HepG2 (cell line): ENCODE measurements around the gene FAM53B. TPM values are rescaled to one million over a fixed set of nuclear protein-coding genes. Genes with fewer than 3 reads are reported as not detected.
A peak's percentile ranks its signal among the peaks of the same experiment; 100 is the strongest.

Experiments
- ARID2 ChIP-seq: sonication (generic); formaldehyde crosslinking; IDR thresholded peaks from 2 replicates; pipeline ENCODE4 v1.8.1; 2022; ENCODE audit warnings: mild to moderate bottlenecking, missing genetic modification reagents, borderline replicate concordance
- BHLHE40 ChIP-seq: IDR thresholded peaks from 2 replicates; pipeline ENCODE4 v1.6.1; 2011; ENCODE audit warnings: low read length, improper control_type of control experiment
- CCDC6 ChIP-seq: sonication (generic); formaldehyde crosslinking; IDR thresholded peaks from 2 replicates; pipeline ENCODE4 v1.8.1; 2022; ENCODE audit warnings: mild to moderate bottlenecking, missing genetic modification reagents, moderate library complexity
- CREM ChIP-seq, 2 experiments: sonication (generic) in 1 of 2; formaldehyde crosslinking in 1 of 2; IDR thresholded peaks; 2 replicates each; pipeline versions ENCODE4 v1.4.0 to v1.6.1; 2016 to 2020; ENCODE audit warnings: antibody characterized with exemption in 1 of 2, mild to moderate bottlenecking in 1 of 2, missing genetic modification reagents in 1 of 2
- PAX8 ChIP-seq: sonication (generic); formaldehyde crosslinking; IDR thresholded peaks from 2 replicates; pipeline ENCODE4 v1.8.0; 2022; ENCODE audit warnings: mild to moderate bottlenecking, missing genetic modification reagents, borderline replicate concordance
- PBX3 ChIP-seq: sonication (generic); formaldehyde crosslinking; IDR thresholded peaks from 2 replicates; pipeline ENCODE4 v1.8.1; 2023; ENCODE audit warnings: missing genetic modification reagents, inconsistent platforms, borderline replicate concordance
- POLR2AphosphoS5 ChIP-seq: IDR thresholded peaks from 2 replicates; pipeline ENCODE4 v1.6.1; 2012; ENCODE audit warnings: low read depth, low read length
- ZBTB10 ChIP-seq: sonication (generic); formaldehyde crosslinking; IDR thresholded peaks from 2 replicates; pipeline ENCODE4 v1.4.0; 2020; ENCODE audit warnings: missing genetic modification reagents, borderline replicate concordance
- ZFP90 ChIP-seq: sonication (generic); formaldehyde crosslinking; IDR thresholded peaks from 2 replicates; pipeline ENCODE4 v1.8.0; 2022; ENCODE audit warnings: missing genetic modification reagents, mild to moderate bottlenecking, inconsistent platforms, borderline replicate concordance
- ZMYM4 ChIP-seq: sonication (generic); formaldehyde crosslinking; IDR thresholded peaks from 2 replicates; pipeline ENCODE4 v1.8.1; 2023; ENCODE audit warnings: mild to moderate bottlenecking, missing genetic modification reagents
- ZNF30 ChIP-seq: sonication (generic); formaldehyde crosslinking; IDR thresholded peaks from 2 replicates; pipeline ENCODE4 v1.5.0; 2020; ENCODE audit warnings: mild to moderate bottlenecking, missing genetic modification reagents
- ZNF629 ChIP-seq: sonication (generic); formaldehyde crosslinking; conservative IDR thresholded peaks from 2 replicates; pipeline ENCODE4 v1.5.0; 2020; ENCODE audit warnings: missing genetic modification reagents
- ZNF746 ChIP-seq: sonication (generic); formaldehyde crosslinking; IDR thresholded peaks from 2 replicates; pipeline ENCODE4 v1.8.0; 2022; ENCODE audit warnings: mild to moderate bottlenecking, missing genetic modification reagents
- ZZZ3 ChIP-seq: sonication (generic); formaldehyde crosslinking; IDR thresholded peaks from 2 replicates; pipeline ENCODE4 v1.4.0; 2020; ENCODE audit warnings: missing genetic modification reagents, mild to moderate bottlenecking, borderline replicate concordance
- polyA plus RNA-seq, 8 experiments: library from polyadenylated mRNA; depleted of rRNA in 3 of 8; stranded (reverse) in 7 of 8; unstranded in 1 of 8; fragments of >200 nt; fragmentation: Illumina TruSeq in 4 of 8; extraction: Trizol in 4 of 8; gene quantifications; 2 replicates each; pipeline versions ENCODE4 v1.2.1 to v1.2.3, GENCODE V29; 2011 to 2016; ENCODE audit warnings: low read depth in 4 of 8, missing spikeins in 1 of 8, mixed read lengths in 1 of 8; ENCODE audit not compliant: insufficient read depth in 1 of 8
- total RNA-seq, 5 experiments: library from RNA; depleted of rRNA; stranded (reverse); fragments of >200 nt; fragmentation: Illumina TruSeq; extraction: Trizol; gene quantifications; 2 replicates each; pipeline ENCODE4 v1.2.3, GENCODE V29; 2016; ENCODE audit warnings: low read depth in 1 of 5
- TF ChIP-seq, protein P1 (sequence below), 2 experiments: sonication (generic) in 1 of 2; formaldehyde crosslinking in 1 of 2; IDR thresholded peaks; 2 replicates each; pipeline versions ENCODE4 v1.5.1 to v1.6.1; 2011 to 2020; ENCODE audit warnings: borderline replicate concordance in 1 of 2, low read depth in 1 of 2, low read length in 1 of 2, mild to moderate bottlenecking in 1 of 2, missing genetic modification reagents in 1 of 2, moderate library complexity in 1 of 2
- TF ChIP-seq, protein P2 (sequence below): sonication (generic); formaldehyde crosslinking; IDR thresholded peaks from 2 replicates; pipeline ENCODE4 v1.4.0; 2020; ENCODE audit warnings: mild to moderate bottlenecking, low read depth, missing genetic modification reagents
- TF ChIP-seq, protein P3 (sequence below): sonication (generic); formaldehyde crosslinking; IDR thresholded peaks from 2 replicates; pipeline ENCODE4 v1.5.1; 2020; ENCODE audit warnings: mild to moderate bottlenecking, moderate library complexity, missing genetic modification reagents

The FAM53B gene
- total and polyA plus RNA-seq, 2 of the 13 experiments (the other 11 are each of a cell fraction or from before 2014, with no cell fraction given), result 6.4 to 19.3 TPM

- TF ChIP-seq, protein P1, sequence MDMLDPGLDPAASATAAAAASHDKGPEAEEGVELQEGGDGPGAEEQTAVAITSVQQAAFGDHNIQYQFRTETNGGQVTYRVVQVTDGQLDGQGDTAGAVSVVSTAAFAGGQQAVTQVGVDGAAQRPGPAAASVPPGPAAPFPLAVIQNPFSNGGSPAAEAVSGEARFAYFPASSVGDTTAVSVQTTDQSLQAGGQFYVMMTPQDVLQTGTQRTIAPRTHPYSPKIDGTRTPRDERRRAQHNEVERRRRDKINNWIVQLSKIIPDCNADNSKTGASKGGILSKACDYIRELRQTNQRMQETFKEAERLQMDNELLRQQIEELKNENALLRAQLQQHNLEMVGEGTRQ (IDR thresholded peaks at IDR 0.05; ENCODE audit: low read depth, low read length), result no peak
- TF ChIP-seq, protein P1 (CRISPR knock-in tag; IDR thresholded peaks at IDR 0.05; ENCODE audit: borderline replicate concordance), result no peak
- TF ChIP-seq CCDC6 (CRISPR knock-in tag) (no peak), ZZZ3 (CRISPR knock-in tag) (no peak), ZNF629 (no peak), POLR2AphosphoS5 (no peak), ZFP90 (no peak), ZNF746 (peak; percentile 38; the same call in 1 of the 2 replicates), PBX3 (CRISPR knock-in tag) (no peak), ZBTB10 (no peak), ZMYM4 (CRISPR knock-in tag) (peak; percentile 41; the same call in 1 of the 2 replicates), CREM (IDR thresholded peaks at IDR 0.05) (peak; percentile 61; the same call in 1 of the 2 replicates), CREM (CRISPR knock-in tag; IDR thresholded peaks at IDR 0.05) (no peak), ARID2 (CRISPR knock-in tag) (no peak), PAX8 (CRISPR knock-in tag) (no peak), BHLHE40 (no peak), ZNF30 (CRISPR knock-in tag) (no peak)
- TF ChIP-seq, protein P2, sequence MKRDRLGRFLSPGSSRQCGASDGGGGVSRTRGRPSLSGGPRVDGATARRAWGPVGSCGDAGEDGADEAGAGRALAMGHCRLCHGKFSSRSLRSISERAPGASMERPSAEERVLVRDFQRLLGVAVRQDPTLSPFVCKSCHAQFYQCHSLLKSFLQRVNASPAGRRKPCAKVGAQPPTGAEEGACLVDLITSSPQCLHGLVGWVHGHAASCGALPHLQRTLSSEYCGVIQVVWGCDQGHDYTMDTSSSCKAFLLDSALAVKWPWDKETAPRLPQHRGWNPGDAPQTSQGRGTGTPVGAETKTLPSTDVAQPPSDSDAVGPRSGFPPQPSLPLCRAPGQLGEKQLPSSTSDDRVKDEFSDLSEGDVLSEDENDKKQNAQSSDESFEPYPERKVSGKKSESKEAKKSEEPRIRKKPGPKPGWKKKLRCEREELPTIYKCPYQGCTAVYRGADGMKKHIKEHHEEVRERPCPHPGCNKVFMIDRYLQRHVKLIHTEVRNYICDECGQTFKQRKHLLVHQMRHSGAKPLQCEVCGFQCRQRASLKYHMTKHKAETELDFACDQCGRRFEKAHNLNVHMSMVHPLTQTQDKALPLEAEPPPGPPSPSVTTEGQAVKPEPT (CRISPR knock-in tag), result no peak
- TF ChIP-seq, protein P3, sequence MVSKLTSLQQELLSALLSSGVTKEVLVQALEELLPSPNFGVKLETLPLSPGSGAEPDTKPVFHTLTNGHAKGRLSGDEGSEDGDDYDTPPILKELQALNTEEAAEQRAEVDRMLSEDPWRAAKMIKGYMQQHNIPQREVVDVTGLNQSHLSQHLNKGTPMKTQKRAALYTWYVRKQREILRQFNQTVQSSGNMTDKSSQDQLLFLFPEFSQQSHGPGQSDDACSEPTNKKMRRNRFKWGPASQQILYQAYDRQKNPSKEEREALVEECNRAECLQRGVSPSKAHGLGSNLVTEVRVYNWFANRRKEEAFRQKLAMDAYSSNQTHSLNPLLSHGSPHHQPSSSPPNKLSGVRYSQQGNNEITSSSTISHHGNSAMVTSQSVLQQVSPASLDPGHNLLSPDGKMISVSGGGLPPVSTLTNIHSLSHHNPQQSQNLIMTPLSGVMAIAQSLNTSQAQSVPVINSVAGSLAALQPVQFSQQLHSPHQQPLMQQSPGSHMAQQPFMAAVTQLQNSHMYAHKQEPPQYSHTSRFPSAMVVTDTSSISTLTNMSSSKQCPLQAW (CRISPR knock-in tag), result no peak
Measured at GRCh38 chr10:124708246-124708779, 35.9 kb downstream of the FAM53B start (continued).
